T-cell (primary cell): ENCODE data around the gene OR56A3. TPM values are rescaled to one million over a fixed set of nuclear protein-coding genes. Genes with fewer than 3 reads are reported as not detected.
"Not testable (repeated sequence)": the region's sequence is repeated elsewhere in the genome, so short reads cannot be mapped to it uniquely, and the experiment has no call there.

Source experiments
- ATAC-seq, 4 experiments: fragments of 200-7000 bp in 3 of 4; fragments of 150-1000 bp in 1 of 4; cut with Tn5 transposase; replicated peaks in 1 of 4; 1 replicate in 3 of 4; 2 replicates in 1 of 4; pipeline ENCODE4 v1.10.0; 2021; ENCODE audit warnings: moderate library complexity in 3 of 4, mild to moderate bottlenecking in 2 of 4, moderate number of reproducible peaks in 1 of 4
- CTCF ChIA-PET, 2 donors: fragments of 300-600 bp; sonication (Branson Sonifier 250); formaldehyde crosslinking; loops; one replicate each; lab custom pipeline; 2022; ENCODE audit warnings: antibody characterized with exemption in 2 of 2; lab: Charles Lee
- POLR2A ChIA-PET, 2 donors: fragments of 300-600 bp; sonication (Branson Sonifier 250); formaldehyde crosslinking; loops; one replicate each; lab custom pipeline; 2022; ENCODE audit warnings: antibody characterized with exemption in 2 of 2; lab: Charles Lee
- DNase-seq, 35 experiments: peaks; one replicate each; pipeline versions ENCODE4 v3.0.0 to v3.0.0-alpha.2; 2013 to 2023
- H3K27ac ChIP-seq: one replicate; pipeline ENCODE4 v1.5.1; 2013; ENCODE audit warnings: low read length
- H3K27me3 ChIP-seq, 2 experiments: replicated peaks in 1 of 2; 1 replicate in 1 of 2; 2 replicates in 1 of 2; pipeline versions ENCODE4 v1.6.1 to v1.7.0; 2013; ENCODE audit warnings: low read length in 1 of 2, mixed read lengths in 1 of 2; ENCODE audit not compliant: control insufficient read depth in 2 of 2, insufficient read depth in 2 of 2; ENCODE audit errors: extremely low read depth in 1 of 2
- H3K36me3 ChIP-seq, 2 donors: 1 replicate in 1 of 2; 2 replicates in 1 of 2; pipeline versions ENCODE4 v1.6.1 to v1.7.0; 2013; ENCODE audit warnings: low read length in 1 of 2; ENCODE audit not compliant: control insufficient read depth in 2 of 2, insufficient read depth in 1 of 2; ENCODE audit errors: extremely low read depth in 1 of 2
- H3K4me1 ChIP-seq, 2 experiments: 1 replicate in 1 of 2; 2 replicates in 1 of 2; pipeline versions ENCODE4 v1.6.1 to v1.7.0; 2013; ENCODE audit warnings: low read length in 2 of 2, mixed read lengths in 1 of 2; ENCODE audit not compliant: insufficient read depth in 2 of 2, control insufficient read depth in 1 of 2; ENCODE audit errors: extremely low read depth in 1 of 2
- H3K4me3 ChIP-seq, 2 donors: 1 replicate in 1 of 2; 2 replicates in 1 of 2; pipeline versions ENCODE4 v1.5.1 to v1.7.0; 2013; ENCODE audit warnings: mild to moderate bottlenecking in 2 of 2, low read length in 1 of 2, moderate library complexity in 1 of 2; ENCODE audit not compliant: control insufficient read depth in 1 of 2; ENCODE audit errors: extremely low read depth in 1 of 2
- H3K9me3 ChIP-seq: 2 replicates; pipeline ENCODE4 v1.7.0; 2013
- H3K27ac Mint-ChIP-seq, 2 donors: one replicate each; pipeline ENCODE4 v1.8.0; 2020 to 2021; ENCODE audit warnings: mild to moderate bottlenecking in 2 of 2, mixed read lengths in 2 of 2
- H3K27me3 Mint-ChIP-seq, 2 donors: one replicate each; pipeline ENCODE4 v1.8.0; 2021 to 2022; ENCODE audit warnings: mixed read lengths in 2 of 2
- H3K36me3 Mint-ChIP-seq: one replicate; pipeline ENCODE4 v1.8.0; 2021; ENCODE audit warnings: mixed read lengths
- H3K4me1 Mint-ChIP-seq, 3 donors: one replicate each; pipeline ENCODE4 v1.8.0; 2020 to 2022; ENCODE audit warnings: mixed read lengths in 3 of 3, mild to moderate bottlenecking in 1 of 3
- H3K4me3 Mint-ChIP-seq, 3 donors: one replicate each; pipeline ENCODE4 v1.8.0; 2020 to 2022; ENCODE audit warnings: mild to moderate bottlenecking in 3 of 3, mixed read lengths in 3 of 3, moderate library complexity in 3 of 3
- H3K9me3 Mint-ChIP-seq, 3 donors: one replicate each; pipeline ENCODE4 v1.8.0; 2020 to 2022; ENCODE audit warnings: mixed read lengths in 3 of 3
- WGBS: methylation state at CpG from one replicate; pipeline ENCODE4 v1.1.5; 2013; ENCODE audit warnings: missing lambda C conversion rate; ENCODE audit not compliant: insufficient coverage; 5-methylcytosine and 5-hydroxymethylcytosine counted together
- total RNA-seq, 35 experiments: library from RNA in 6 of 35; stranded (reverse) in 6 of 35; fragments of 120-200 nt in 1 of 35; gene quantifications; one replicate each; pipeline versions ENCODE4 v1.2.1 to v1.2.4 and lab custom pipeline; 2013 to 2026

Gene OR56A3
- total RNA-seq, 5 donors from 2014 or later (not counting 1 experiment from before 2014, with no cell fraction given): not detected

DNA sequence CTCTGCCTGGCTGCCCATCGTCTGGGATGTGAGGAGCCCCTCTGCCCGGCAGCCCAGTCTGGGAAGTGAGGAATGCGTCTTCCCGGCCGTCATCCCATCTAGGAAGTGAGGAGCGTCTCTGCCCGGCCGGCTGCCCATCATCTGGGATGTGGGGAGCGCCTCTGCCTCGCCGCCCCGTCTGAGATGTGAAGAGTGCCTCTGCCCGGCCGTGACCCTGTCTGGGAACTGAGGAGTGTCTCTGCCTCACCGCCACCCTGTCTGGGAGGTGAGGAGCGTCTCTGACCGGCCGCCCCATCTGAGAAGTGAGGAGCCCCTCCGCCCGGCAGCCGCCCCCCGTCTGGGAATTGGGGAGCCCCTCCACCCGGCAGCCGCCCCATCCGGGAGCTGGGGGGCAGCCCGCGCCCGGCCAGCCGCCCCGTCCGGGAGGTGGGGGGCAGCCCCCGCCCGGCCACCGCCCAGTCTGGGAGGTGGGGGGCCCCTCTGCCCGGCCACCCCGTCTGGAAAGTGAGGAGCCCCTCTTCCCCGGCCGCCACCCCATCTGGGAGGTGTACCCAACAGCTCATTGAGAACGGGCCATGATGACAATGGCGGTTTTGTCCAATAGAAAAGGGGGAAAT is 18.8 kb downstream of the OR56A3 start:
- H3K4me3 Mint-ChIP-seq, DNase-seq, H3K27ac ChIP-seq, H3K27me3 ChIP-seq, H3K36me3 ChIP-seq, H3K27me3 Mint-ChIP-seq, H3K27ac Mint-ChIP-seq, H3K4me1 ChIP-seq, POLR2A ChIA-PET, H3K4me1 Mint-ChIP-seq, H3K9me3 ChIP-seq, ATAC-seq, H3K4me3 ChIP-seq, H3K36me3 Mint-ChIP-seq: not testable (repeated sequence)
- WGBS: 95% methylated on average over 25 of the region's 40 CpGs
- CTCF ChIA-PET: interaction anchor here in 1 of 2 donors (0.6 to 0.7 kb wide), 2 partner anchors 118 to 390 kb away, joined by 3 read pairs; no protein-coding TSS in a partner anchor
- H3K9me3 Mint-ChIP-seq: peaks cover 10 to 35% (median 15%) of the 10 kb centered on the region in 3 donors

DNA sequence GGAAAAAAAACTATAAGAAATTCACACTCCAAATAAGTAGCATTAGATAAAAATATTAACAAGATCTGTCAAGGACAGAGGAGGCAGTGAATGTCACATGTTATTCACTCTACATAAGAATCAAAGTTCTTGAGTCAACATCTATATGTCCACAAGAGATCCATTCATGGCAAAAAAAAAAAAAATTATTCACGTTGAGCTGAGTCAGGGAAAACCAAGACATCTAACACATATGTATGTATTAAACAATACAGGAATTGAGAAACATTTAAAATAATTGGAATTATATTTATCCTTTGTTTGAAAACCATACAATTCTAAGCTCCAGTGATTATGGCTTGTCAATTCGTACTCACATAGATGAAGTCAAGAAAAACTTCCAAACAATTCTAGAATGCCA is 24.9 kb downstream of the OR56A3 start:
- Mint-ChIP-seq H3K27me3 (peaks cover 3 to 27% of the 10 kb centered on the region in 2 donors), H3K4me3 (no peak overlapping the region), H3K36me3 (no peaks in the 10 kb centered on the region), H3K9me3 (peaks cover 13 to 25% (median 16%) of the 10 kb centered on the region in 3 donors), H3K27ac (no peak overlapping the region), H3K4me1 (no peaks in the 10 kb centered on the region)
- ChIA-PET CTCF (interaction anchor here in 1 of 2 donors (0.7 kb wide), 1 partner anchor 202 kb away, joined by 3 read pairs; no protein-coding TSS in a partner anchor), POLR2A (no interaction called here)
- no peak for ATAC-seq
- H3K36me3 ChIP-seq: no peaks in the 10 kb centered on the region
- no peaks in the 10 kb centered on the region for H3K9me3 ChIP-seq
- H3K4me1 ChIP-seq: no peaks in the 10 kb centered on the region
- H3K4me3 ChIP-seq: no peak overlapping the region
- no peak for DNase-seq
- WGBS: no CpG with 5 or more reads among the region's 2 CpGs
- H3K27me3 ChIP-seq: no peaks in the 10 kb centered on the region
- no peak overlapping the region for H3K27ac ChIP-seq

DNA sequence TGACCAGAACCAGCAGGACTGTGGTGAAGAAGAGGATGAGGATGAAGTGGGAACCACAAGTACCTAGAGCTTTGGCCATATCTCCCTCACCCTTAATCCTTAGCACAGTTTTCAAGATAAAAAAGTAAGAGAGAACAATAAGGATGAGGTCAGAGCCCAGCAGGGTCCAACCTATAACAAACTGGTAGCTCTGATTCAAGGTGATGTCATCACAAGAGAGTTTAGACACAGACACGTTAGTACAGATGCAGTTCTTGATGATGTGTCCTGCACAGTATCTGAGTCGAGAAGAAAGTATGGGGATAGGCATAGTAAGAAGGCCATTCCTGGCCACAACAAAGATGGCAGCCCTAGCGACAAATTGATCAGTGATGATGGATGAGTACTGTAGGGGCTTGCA is 25.7 kb downstream of the OR56A3 start:
- Mint-ChIP-seq H3K27me3 (peaks cover 3 to 27% of the 10 kb centered on the region in 2 donors), H3K27ac (no peak overlapping the region), H3K36me3 (no peaks in the 10 kb centered on the region), H3K9me3 (peaks cover 10 to 21% (median 16%) of the 10 kb centered on the region in 3 donors), H3K4me1 (no peaks in the 10 kb centered on the region), H3K4me3 (no peak overlapping the region)
- ChIA-PET POLR2A (no interaction called here), CTCF (no interaction called here)
- no peak overlapping the region for H3K4me3 ChIP-seq
- H3K9me3 ChIP-seq: no peaks in the 10 kb centered on the region
- H3K36me3 ChIP-seq: no peaks in the 10 kb centered on the region
- ATAC-seq (no peak), DNase-seq (no peak)
- peaks cover 0 to 3% of the 10 kb centered on the region in 2 experiments for H3K27me3 ChIP-seq
- no peaks in the 10 kb centered on the region for H3K4me1 ChIP-seq
- H3K27ac ChIP-seq: no peak overlapping the region
- WGBS: 82% methylated on average over 3 of the region's 3 CpGs

DNA sequence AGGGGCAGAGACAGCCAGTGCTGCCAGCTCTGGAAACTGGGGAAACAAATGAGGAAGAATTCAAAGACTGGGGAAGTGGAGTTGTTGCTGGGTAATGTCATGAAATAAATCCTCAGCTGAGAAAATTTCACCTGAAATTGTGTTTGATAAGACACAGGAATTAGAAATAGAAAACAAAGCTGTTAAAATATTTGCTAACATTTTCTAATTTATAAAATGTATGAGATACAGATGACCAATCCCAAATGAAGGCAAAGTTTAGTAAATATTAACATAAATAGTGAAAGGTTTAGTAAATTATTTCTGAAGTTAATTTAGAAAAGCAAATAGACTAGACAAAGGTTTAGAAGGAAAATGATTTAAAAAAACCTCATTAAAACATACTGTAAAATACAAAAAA is 26.3 kb downstream of the OR56A3 start, which contains the start of gene OR56A5:
OR56A5 (minus strand) TSS at position 101 of the 400 bp plus-strand sequence; CDS start at position 101, 0 bp downstream.
- H3K27ac Mint-ChIP-seq: no peak within 1 kb of the TSS

DNA sequence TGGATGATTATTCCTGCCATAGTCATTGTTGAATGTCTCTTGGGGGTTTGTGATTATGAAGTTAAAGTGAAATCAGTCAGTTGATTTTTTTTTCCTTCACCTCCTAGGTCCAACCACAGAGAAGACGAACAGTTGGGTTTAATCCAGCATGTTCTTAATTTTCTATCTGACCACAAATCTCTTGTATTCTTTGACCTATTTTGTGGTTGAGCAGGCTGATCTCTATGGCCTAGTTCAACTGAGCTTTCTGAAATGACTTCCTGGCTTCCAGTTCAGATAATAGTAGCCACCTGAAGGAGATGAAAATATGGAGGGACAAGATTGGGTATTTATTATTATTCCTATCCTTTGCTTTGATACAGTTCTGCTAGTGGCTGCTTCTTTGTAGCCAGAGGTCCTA is 31.5 kb downstream of the OR56A3 start:
- Mint-ChIP-seq H3K4me3 (no peak overlapping the region), H3K9me3 (peaks cover 5 to 18% (median 9%) of the 10 kb centered on the region in 3 donors), H3K4me1 (peaks cover 0 to 4% (median 0%) of the 10 kb centered on the region in 3 donors), H3K36me3 (no peaks in the 10 kb centered on the region), H3K27ac (no peak overlapping the region), H3K27me3 (peaks cover 0 to 19% of the 10 kb centered on the region in 2 donors)
- ATAC-seq: no peak
- POLR2A ChIA-PET: no interaction called here
- no CpG with 5 or more reads among the region's 1 CpG for WGBS
- H3K27me3 ChIP-seq: peaks cover 0 to 3% of the 10 kb centered on the region in 2 experiments
- H3K4me3 ChIP-seq: no peak overlapping the region
- H3K27ac ChIP-seq: no peak overlapping the region
- H3K4me1 ChIP-seq: no peaks in the 10 kb centered on the region
- CTCF ChIA-PET: no interaction called here
- no peak for DNase-seq
- H3K9me3 ChIP-seq: no peaks in the 10 kb centered on the region
- H3K36me3 ChIP-seq: no peaks in the 10 kb centered on the region

More for the DNA sequence above, 26.3 kb downstream of the OR56A3 start, which contains the start of gene OR56A5:
- ChIA-PET CTCF (no interaction called here), POLR2A (no interaction called here)
- Mint-ChIP-seq H3K4me3 (no peak within 1 kb of the TSS), H3K27me3 (peaks cover 3 to 27% of the 10 kb centered on the region in 2 donors), H3K4me1 (peaks cover 0 to 2% (median 0%) of the 10 kb centered on the region in 3 donors), H3K36me3 (no peaks in the 10 kb centered on the region), H3K9me3 (peaks cover 4 to 14% (median 10%) of the 10 kb centered on the region in 3 donors)
- Histone ChIP-seq H3K4me3 (no peak within 1 kb of the TSS), H3K36me3 (no peaks in the 10 kb centered on the region), H3K4me1 (no peaks in the 10 kb centered on the region), H3K9me3 (no peaks in the 10 kb centered on the region), H3K27ac (no peak within 1 kb of the TSS), H3K27me3 (peaks cover 0 to 3% of the 10 kb centered on the region in 2 experiments)
- no peak for DNase-seq
- ATAC-seq: no peak

DNA sequence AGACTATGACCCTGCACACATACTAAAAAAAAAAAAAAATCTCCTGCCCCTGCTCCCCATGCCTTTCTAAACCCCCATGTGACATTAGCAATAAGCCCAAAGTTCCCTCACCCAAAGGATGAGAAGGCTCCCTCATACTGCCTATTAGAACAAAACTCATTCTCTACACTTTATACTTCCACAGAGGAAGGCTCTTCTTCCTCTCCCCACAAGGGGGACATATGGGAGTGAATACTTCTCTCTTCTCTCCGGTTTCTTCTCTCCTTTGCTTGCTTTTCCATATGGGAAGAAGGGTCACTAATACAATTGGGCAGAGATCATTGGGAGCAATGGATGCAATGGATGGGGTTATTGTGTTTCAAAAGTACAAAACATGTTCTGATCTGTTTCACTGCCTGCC is 41.4 kb downstream of the OR56A3 start:
- H3K9me3 ChIP-seq: no peaks in the 10 kb centered on the region
- H3K27ac ChIP-seq: no peak overlapping the region
- H3K4me1 Mint-ChIP-seq: no peaks in the 10 kb centered on the region
- H3K36me3 ChIP-seq: no peaks in the 10 kb centered on the region
- H3K36me3 Mint-ChIP-seq: no peaks in the 10 kb centered on the region
- no peak overlapping the region for H3K4me3 Mint-ChIP-seq
- no peaks in the 10 kb centered on the region for H3K4me1 ChIP-seq
- H3K27ac Mint-ChIP-seq: no peak overlapping the region
- DNase-seq: no peak
- no peak for ATAC-seq
- no peak overlapping the region for H3K4me3 ChIP-seq
- peaks cover 0 to 12% of the 10 kb centered on the region in 2 experiments for H3K27me3 ChIP-seq
- CTCF ChIA-PET: no interaction called here
- H3K27me3 Mint-ChIP-seq: peaks cover 24 to 41% of the 10 kb centered on the region in 2 donors
- POLR2A ChIA-PET: no interaction called here
- no CpG with 5 or more reads among the region's 1 CpG for WGBS
- peaks cover 7 to 25% (median 13%) of the 10 kb centered on the region in 3 donors for H3K9me3 Mint-ChIP-seq
